KOPT-K1 (cell line): ENCODE results near the gene STMN1.
"Not testable (repeated sequence)": the region's sequence is repeated elsewhere in the genome, so short reads cannot be mapped to it uniquely, and the experiment has no call there.

Experiments
- H3K27ac ChIP-seq: fragments of 200-600 bp; sonication (generic); 2 replicates; pipeline ENCODE4 v1.5.1; 2016; ENCODE audit warnings: antibody characterized with exemption, mild to moderate bottlenecking, low read depth, low read length; ENCODE audit not compliant: poor library complexity, severe bottlenecking
- H3K36me3 ChIP-seq: fragments of 200-600 bp; sonication (generic); 2 replicates; pipeline ENCODE4 v1.5.1; 2017; ENCODE audit warnings: antibody characterized with exemption, mild to moderate bottlenecking, low read length, moderate library complexity; ENCODE audit not compliant: insufficient read depth
- H3K9me3 ChIP-seq: fragments of 200-600 bp; sonication (generic); 2 replicates; pipeline ENCODE4 v1.5.1; 2017; ENCODE audit warnings: antibody characterized with exemption, low read length, mild to moderate bottlenecking; ENCODE audit not compliant: insufficient read depth, poor library complexity, severe bottlenecking

The STMN1 gene

DNA sequence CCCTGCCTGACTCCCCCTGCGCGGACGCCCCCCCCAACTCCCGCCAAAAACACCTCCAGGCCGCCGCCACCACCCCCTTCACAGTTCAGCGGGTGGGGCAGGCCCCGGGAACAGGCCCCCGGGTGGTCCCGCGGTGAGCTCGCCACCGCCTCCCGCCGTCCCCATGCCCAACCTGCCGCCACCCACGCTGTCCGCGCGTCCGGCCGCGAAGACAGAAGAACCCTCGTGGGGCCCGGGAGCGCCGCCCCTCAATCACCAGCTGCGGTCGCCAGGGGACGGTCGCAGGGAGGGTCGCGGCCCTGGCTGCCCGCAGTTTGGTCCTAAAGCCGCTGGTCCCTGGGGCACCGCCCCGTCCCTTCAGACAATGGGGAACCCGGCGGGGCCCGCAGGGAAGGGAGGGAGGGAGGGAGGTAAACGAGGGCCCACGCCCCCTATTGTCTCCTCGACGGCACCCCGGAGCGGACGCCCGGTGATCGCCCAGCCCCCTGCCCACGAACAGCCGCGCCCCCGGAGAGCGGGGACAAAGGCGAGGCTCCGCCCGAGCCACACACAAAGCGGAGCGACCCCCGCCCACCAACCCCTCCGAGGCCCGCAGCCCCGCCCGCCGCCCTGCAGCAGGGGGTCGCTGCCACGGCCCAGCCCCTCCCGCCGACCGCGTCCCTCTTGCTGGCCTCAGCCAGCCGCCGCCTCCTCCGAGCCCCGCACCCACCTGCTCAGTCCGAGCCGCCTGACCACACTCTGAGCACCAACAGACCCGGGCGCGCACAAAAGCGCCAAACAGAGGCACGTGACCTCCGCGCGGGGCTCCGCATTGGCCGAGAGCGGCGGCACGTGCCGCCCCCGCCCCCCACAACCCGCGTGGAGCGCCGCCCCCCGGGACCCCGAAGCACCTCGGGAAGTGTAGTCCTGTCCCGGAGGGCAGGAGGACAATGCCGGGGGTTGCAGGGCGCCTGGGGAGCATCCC lies at the start of gene STMN1:
TSS of gene STMN1 (minus strand) at position 740 of the 964 bp plus-strand sequence. CDS start 1,743 bp downstream, outside the sequence.
- Histone ChIP-seq H3K9me3 (no peaks in the 10 kb centered on the region), H3K36me3 (peaks cover 43% of the 10 kb centered on the region), H3K27ac (peak within 1 kb of the TSS; percentile 99)

DNA sequence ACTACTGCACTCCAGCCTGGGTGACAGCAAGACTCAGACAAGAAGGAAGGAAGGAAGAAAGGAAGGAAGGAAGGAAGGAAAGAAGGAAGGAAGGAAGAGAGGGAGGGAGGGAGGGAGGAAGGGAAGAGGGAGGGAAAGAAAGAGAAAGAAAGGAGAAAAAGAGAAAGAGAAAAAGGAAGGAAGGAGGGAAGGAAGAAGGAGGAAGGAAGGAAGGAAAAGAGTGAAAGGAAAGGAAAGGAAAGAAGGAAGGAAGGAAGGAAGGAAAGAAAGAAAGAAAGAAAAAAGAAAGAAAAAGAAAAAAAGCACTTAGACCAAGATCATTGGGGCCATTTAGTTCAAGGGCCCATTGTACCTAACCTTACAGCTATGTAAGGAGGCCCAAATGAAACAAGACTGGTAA lies 49.3 kb upstream of the STMN1 start:
- no peaks in the 10 kb centered on the region for H3K9me3 ChIP-seq
- H3K27ac ChIP-seq = no peak overlapping the region
- H3K36me3 ChIP-seq = peaks cover 29% of the 10 kb centered on the region

DNA sequence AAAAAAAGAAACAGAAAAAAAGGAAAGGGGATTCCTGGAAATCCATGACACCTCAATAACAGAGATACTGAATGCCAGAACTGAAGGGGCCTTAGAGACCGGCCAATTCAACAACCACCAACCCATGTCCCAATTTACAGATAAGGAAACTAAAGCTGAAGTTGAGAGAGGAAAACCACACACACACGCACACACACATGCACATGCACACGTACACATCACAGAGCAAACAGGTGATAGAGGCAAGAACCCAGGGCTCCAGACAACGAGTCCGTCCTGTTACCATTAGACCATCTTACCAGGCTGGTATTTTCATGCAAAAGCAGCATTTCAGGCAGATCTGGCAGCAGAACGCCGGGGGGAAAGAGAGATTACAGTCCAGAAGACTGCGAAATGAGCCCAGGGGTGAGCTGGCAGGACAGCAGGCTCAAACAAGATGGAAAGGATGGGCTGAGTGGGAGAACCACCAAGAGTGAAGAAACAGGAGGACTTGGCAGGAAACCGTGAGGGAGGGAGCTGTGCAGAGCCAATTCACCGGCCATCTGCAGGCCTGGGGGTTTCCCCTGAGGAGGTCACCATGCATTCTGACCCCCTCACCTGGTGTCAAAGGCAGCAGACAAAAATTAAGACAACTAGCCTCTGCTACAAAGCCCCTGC lies 48.2 kb upstream of the STMN1 start:
- Histone ChIP-seq H3K9me3 (no peaks in the 10 kb centered on the region), H3K27ac (no peak overlapping the region), H3K36me3 (peaks cover 17% of the 10 kb centered on the region)

DNA sequence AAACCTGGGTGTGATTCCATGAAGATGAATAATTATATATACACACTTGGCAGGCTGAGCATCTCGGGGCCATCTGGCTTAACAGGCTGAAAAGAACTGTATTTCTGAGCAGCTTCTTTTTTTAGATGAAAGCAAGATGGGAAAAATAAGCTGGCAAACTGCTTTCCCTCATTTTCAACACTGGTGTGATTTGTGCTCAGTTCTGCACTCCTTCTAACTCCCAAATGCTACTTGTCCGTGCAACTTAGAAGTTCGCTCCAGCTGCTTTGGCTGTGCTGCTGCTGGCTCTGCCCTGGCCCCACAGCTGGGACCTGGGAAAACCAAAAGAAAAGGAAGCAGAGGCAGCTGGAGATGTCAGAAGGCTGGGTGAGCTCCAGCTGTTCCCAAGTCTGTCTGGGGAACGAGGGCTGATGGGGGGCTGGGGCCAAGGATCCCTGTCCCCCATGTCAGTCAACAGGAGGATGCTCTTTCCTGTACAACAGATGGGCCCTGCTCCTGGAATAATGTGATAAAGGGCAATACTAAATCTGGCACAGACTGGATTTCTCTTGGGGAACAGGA lies 46.7 kb upstream of the STMN1 start:
- Histone ChIP-seq H3K36me3 (peaks cover 3% of the 10 kb centered on the region), H3K27ac (no peak overlapping the region), H3K9me3 (no peaks in the 10 kb centered on the region)

DNA sequence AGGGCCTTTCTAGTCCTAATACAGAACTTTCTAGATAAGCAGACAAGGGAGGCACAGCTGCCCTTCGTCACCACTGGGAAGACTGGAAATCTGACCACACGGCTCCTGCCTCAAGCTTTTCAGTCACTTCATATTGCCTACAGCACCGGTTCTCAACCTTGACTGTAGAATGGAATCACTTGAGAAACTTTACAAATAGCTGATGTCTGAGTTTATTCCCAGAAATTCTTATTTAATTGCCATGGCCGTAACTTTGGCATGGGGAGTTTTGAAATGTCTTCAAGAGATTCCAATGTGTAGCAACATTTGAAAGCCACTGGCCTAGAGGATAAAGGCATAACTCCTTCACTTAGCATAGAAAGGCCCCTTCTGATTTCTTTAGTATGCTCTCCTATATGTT lies 42.4 kb upstream of the STMN1 start:
- no peak overlapping the region for H3K27ac ChIP-seq
- H3K36me3 ChIP-seq = no peaks in the 10 kb centered on the region
- peaks cover 7% of the 10 kb centered on the region for H3K9me3 ChIP-seq

DNA sequence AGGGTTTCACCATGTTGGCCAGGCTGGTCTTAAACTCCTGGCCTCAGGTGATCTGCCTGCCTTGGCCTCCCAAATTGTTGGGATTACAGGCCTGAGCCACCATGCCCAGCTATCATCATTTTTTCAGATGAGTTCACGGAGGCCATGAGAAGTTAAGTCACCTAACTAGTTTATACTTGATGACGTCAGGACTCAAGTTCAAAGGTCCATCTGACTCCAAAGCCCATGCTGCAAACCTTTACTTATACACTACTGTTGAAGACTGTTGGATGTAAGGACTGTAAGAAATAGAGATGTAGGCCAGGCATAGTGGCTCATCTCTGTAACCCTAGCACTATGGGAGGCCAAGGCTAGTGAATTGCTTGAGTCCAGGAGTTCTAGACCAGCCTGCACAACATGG lies 40.8 kb upstream of the STMN1 start:
- H3K9me3 ChIP-seq = peaks cover 14% of the 10 kb centered on the region
- H3K27ac ChIP-seq = no peak overlapping the region
- no peaks in the 10 kb centered on the region for H3K36me3 ChIP-seq

DNA sequence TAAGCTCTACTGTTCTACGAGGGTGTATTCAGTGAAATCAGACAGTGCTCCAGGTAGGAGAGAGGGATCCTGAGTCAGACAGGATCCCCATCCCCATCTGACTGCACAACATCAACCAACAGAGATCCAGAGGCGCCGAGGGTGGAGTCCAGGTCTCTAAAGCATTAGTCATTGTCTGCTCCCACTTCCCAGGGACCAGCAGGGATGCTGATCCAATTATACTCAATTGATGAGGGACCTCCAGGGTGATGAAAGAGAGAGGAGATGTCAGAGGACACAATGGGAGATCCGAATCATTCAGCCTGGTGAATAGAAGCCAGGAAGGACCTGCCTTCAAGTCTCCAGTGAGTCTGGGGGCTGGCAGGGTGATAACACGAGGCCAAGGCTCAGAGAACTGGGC lies 39.5 kb upstream of the STMN1 start:
- Histone ChIP-seq H3K36me3 (no peaks in the 10 kb centered on the region), H3K27ac (no peak overlapping the region), H3K9me3 (peaks cover 14% of the 10 kb centered on the region)

DNA sequence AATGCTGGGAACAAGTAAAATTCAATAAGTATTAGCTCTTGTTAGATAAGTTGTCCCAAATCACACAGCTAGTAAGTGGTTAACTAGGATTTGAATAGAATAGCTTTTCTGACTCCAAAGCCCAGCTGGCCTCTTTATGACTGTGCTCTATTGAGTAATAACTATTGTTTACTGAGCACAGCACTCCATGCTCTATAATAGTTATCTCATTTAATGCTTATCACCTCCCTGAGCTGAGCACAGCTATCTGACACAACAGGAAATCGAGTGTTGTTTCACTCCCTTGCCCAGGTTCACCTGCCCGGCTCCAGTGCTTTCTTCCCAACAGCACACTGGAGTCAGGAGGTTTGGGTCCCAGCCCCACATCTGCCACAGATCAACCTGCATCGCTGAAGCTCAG lies 38.8 kb upstream of the STMN1 start:
- H3K9me3 ChIP-seq = peaks cover 14% of the 10 kb centered on the region
- H3K36me3 ChIP-seq = no peaks in the 10 kb centered on the region
- H3K27ac ChIP-seq = no peak overlapping the region

DNA sequence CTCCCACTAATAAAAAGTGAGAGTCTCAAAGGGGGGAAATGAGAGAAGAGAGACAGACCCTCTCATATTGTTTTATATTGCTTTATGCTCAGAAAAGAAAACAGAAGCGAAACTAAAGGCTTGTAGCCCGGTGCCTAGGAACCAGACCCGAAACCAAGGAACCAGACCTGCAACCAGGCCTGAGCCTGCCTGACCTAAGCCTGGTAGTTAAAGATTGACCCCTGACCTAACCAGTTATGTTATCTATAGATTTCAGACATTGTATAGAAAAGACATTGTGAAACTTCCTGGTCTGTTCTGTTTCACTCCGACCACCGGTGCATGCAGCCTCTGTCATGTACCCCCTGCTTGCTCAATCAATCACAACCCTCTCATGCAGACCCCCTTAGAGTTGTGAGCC lies 37.3 kb upstream of the STMN1 start:
- peaks cover 14% of the 10 kb centered on the region for H3K9me3 ChIP-seq
- H3K27ac ChIP-seq, H3K36me3 ChIP-seq: not testable (repeated sequence)

DNA sequence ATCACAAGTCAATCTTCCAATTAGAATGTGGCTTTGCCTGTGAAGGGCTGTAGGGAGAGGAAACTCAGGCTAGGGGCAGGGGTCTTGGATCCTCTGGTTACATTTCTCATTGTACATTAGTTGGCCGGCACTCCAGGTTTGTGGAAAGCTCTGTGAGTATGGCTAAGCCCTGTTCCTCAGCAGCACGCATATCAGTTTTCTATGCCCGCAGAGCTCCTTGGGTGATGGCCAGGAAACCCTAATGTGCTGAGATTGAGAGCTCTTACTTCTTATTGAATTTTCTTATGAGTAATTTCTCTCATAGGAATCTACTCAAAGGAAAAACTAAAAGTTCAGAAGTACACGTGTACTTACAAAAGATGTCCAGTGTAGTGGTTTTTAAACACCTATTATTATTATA lies 30.7 kb upstream of the STMN1 start:
- Histone ChIP-seq H3K27ac (no peak overlapping the region), H3K9me3 (no peaks in the 10 kb centered on the region), H3K36me3 (no peaks in the 10 kb centered on the region)

DNA sequence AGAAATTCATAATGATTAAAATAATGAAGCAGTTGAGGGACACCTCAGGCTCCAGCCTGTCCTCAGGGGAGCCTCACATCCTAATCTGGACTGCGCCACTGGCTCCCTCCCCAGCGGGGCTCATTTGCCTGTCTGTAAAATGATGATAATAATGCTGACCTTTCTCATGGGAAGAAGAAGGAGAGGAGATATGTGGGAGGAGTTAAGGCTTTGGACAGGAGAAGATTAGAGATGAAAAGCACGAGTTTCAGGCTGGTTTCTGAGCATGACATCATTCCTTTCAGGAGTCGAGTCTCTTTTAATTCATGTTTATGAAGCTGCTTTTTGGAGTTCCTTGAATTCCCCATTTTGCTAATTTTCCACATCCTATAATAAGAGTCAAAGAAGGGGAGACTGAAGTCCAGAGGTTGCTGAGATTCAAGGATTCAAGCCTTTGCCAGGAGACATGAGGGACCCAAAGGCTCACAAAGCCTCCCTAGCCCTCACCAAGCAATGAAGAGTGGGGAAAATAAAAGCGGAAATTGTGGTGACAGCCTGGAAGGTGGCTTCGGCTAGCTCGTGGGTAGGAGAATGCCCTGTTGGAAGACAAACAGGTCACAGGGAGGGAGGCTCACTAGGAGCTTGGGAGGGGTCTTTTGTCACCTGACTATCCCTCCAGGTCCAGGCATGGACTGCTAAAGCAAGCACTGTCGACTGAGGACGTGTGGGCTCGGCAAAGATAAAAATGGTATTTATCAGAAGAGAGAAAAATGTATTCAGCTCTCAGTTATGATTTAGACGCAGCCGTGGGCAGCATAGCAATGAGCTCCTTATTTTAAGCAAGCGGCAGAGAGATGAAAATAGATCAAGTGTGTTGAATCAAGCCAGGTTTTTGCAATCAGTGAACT lies 27.5 kb upstream of the STMN1 start:
- Histone ChIP-seq H3K9me3 (no peaks in the 10 kb centered on the region), H3K27ac (no peak overlapping the region), H3K36me3 (no peaks in the 10 kb centered on the region)

DNA sequence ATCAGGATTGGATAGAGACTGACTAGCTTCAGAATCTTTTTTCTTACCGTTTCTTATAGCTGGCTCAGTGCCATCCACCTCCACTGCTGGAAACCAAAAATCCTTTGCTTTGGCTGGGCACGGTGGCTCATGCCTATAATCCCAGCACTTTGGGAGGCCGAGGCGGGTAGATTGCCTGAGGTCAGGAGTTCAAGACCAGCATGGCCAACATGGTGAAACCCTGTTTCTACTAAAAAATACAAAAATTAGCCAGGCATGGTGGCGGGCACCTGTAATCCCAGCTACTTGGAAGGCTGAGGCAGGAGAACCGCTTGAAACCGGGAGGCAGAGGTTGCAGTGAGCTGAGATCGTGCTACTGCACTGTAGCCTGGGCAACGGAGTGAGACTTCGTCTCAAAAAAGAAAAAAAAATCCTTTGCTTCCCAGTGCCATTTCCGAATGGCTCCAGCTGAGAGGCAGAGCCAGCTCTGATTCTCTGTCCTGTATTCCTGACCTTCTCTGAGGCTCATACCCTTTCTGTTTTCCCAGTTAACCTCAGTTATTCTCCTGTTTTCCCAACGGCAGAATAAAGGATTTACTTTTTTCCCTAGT lies 26.7 kb upstream of the STMN1 start:
- not testable (repeated sequence) for H3K27ac ChIP-seq, H3K36me3 ChIP-seq, H3K9me3 ChIP-seq

DNA sequence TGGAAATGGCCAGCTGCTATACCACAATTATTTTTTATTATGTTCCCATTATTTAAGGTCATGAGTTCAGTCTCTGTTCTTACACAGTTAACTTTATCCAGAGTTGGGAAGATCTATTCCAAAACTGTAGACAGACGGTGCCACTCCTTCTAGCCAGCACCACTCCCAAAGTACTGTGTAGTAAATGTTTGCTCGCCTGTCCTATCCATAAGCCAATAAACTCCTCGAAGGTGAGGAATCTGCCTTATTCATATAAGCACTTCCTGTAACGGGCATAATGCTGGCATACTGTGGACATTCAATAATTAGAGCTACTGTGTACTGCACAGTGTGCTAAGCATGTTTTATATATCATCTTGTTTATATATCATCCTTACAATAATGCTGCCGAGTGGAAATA lies 26.1 kb upstream of the STMN1 start:
- Histone ChIP-seq H3K36me3 (no peaks in the 10 kb centered on the region), H3K9me3 (no peaks in the 10 kb centered on the region), H3K27ac (no peak overlapping the region)

DNA sequence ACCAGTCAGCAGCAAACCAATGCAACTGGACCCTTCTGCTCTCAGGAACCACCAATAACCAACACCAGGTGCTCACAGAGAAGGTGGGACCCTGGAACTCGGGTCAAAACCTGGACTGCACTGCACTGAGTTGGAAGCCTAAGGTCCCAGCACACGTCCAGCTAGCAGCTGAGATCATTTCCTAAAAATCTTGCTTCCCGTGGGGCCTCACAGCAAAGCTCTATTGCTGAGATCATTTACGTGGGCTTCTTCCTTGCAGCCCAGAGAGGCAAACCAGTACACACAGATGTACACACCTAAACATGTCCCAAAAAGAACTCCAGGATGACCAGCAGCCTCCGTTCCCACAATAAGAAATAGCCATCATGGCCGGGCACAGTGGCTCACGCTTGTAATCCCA lies 22.8 kb upstream of the STMN1 start:
- Histone ChIP-seq H3K27ac (no peak overlapping the region), H3K36me3 (no peaks in the 10 kb centered on the region), H3K9me3 (no peaks in the 10 kb centered on the region)
